HEK293 (cell line): Measurements from ENCODE around the gene FOXO3.

Experiments used
- HOXC10 ChIP-seq: sonication (generic); formaldehyde crosslinking; IDR thresholded peaks from 2 replicates; pipeline ENCODE4 v1.8.1; 2023; ENCODE audit warnings: mild to moderate bottlenecking, missing genetic modification reagents
- KLF9 ChIP-seq: fragments of 450-650 bp; formaldehyde crosslinking; IDR thresholded peaks from 2 replicates; pipeline ENCODE4 v1.5.1; 2016; ENCODE audit warnings: missing biosample characterization, missing genetic modification characterization, low read depth
- TCF7L2 ChIP-seq: IDR thresholded peaks from 2 replicates; pipeline ENCODE4 v1.6.1; 2011; ENCODE audit warnings: low read depth, mild to moderate bottlenecking, inconsistent platforms, low read length, moderate library complexity, borderline replicate concordance
- ZNF157 ChIP-seq: fragments of 450-650 bp; formaldehyde crosslinking; IDR thresholded peaks from 2 replicates; pipeline ENCODE4 v1.5.1; 2016; ENCODE audit warnings: missing biosample characterization, missing genetic modification characterization
- ZNF24 ChIP-seq: fragments of 450-650 bp; formaldehyde crosslinking; IDR thresholded peaks from 2 replicates; pipeline ENCODE4 v1.5.1; 2016; ENCODE audit warnings: missing biosample characterization, missing genetic modification characterization
- ZNF449 ChIP-seq: fragments of 450-650 bp; formaldehyde crosslinking; IDR thresholded peaks from 2 replicates; pipeline ENCODE4 v1.5.1; 2017; ENCODE audit warnings: missing biosample characterization, mild to moderate bottlenecking, missing genetic modification characterization, moderate library complexity
- ZNF510 ChIP-seq: fragments of 450-650 bp; formaldehyde crosslinking; IDR thresholded peaks from 2 replicates; pipeline ENCODE4 v1.5.1; 2018; ENCODE audit warnings: mild to moderate bottlenecking, missing genetic modification characterization, missing biosample characterization; ENCODE audit not compliant: insufficient replicate concordance
- ZNF558 ChIP-seq: fragments of 450-650 bp; formaldehyde crosslinking; IDR thresholded peaks from 2 replicates; pipeline ENCODE4 v1.5.1; 2016; ENCODE audit warnings: missing biosample characterization, missing genetic modification characterization
- ZNF76 ChIP-seq: fragments of 450-650 bp; formaldehyde crosslinking; IDR thresholded peaks from 2 replicates; pipeline ENCODE4; 2016; ENCODE audit warnings: low read depth, missing biosample characterization, missing genetic modification characterization, borderline replicate concordance
- TF ChIP-seq, protein P1 (sequence below): fragments of 450-650 bp; formaldehyde crosslinking; IDR thresholded peaks from 2 replicates; pipeline ENCODE4 v1.5.1; 2016; ENCODE audit warnings: missing biosample characterization, missing genetic modification characterization
- TF ChIP-seq, protein P2 (sequence below): fragments of 450-650 bp; formaldehyde crosslinking; IDR thresholded peaks from 2 replicates; pipeline ENCODE4 v1.5.1; 2016; ENCODE audit warnings: missing biosample characterization, missing genetic modification characterization

GRCh38 chr6:108728826-108729225, 168.1 kb downstream of the FOXO3 start:
- TF ChIP-seq, protein P1, sequence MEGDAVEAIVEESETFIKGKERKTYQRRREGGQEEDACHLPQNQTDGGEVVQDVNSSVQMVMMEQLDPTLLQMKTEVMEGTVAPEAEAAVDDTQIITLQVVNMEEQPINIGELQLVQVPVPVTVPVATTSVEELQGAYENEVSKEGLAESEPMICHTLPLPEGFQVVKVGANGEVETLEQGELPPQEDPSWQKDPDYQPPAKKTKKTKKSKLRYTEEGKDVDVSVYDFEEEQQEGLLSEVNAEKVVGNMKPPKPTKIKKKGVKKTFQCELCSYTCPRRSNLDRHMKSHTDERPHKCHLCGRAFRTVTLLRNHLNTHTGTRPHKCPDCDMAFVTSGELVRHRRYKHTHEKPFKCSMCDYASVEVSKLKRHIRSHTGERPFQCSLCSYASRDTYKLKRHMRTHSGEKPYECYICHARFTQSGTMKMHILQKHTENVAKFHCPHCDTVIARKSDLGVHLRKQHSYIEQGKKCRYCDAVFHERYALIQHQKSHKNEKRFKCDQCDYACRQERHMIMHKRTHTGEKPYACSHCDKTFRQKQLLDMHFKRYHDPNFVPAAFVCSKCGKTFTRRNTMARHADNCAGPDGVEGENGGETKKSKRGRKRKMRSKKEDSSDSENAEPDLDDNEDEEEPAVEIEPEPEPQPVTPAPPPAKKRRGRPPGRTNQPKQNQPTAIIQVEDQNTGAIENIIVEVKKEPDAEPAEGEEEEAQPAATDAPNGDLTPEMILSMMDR (tag by site-specific recombination), result no peak
- TF ChIP-seq, protein P2, sequence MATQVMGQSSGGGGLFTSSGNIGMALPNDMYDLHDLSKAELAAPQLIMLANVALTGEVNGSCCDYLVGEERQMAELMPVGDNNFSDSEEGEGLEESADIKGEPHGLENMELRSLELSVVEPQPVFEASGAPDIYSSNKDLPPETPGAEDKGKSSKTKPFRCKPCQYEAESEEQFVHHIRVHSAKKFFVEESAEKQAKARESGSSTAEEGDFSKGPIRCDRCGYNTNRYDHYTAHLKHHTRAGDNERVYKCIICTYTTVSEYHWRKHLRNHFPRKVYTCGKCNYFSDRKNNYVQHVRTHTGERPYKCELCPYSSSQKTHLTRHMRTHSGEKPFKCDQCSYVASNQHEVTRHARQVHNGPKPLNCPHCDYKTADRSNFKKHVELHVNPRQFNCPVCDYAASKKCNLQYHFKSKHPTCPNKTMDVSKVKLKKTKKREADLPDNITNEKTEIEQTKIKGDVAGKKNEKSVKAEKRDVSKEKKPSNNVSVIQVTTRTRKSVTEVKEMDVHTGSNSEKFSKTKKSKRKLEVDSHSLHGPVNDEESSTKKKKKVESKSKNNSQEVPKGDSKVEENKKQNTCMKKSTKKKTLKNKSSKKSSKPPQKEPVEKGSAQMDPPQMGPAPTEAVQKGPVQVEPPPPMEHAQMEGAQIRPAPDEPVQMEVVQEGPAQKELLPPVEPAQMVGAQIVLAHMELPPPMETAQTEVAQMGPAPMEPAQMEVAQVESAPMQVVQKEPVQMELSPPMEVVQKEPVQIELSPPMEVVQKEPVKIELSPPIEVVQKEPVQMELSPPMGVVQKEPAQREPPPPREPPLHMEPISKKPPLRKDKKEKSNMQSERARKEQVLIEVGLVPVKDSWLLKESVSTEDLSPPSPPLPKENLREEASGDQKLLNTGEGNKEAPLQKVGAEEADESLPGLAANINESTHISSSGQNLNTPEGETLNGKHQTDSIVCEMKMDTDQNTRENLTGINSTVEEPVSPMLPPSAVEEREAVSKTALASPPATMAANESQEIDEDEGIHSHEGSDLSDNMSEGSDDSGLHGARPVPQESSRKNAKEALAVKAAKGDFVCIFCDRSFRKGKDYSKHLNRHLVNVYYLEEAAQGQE (tag by site-specific recombination), result no peak
- TF ChIP-seq KLF9 (tag by site-specific recombination), result no peak
- no peak for TF ChIP-seq ZNF157 (tag by site-specific recombination)
- TF ChIP-seq ZNF24, result no peak
- no peak for TF ChIP-seq ZNF449
- TF ChIP-seq HOXC10 (CRISPR knock-in tag), result no peak
- TF ChIP-seq ZNF76, result no peak
- no peak for TF ChIP-seq ZNF558 (tag by site-specific recombination)
- TF ChIP-seq ZNF510 (tag by site-specific recombination), result no peak
- no peak for TF ChIP-seq TCF7L2
